ENCODE measurements around the gene DOCK9.

Gene DOCK9

GRCh38 chr13:98807774-98808173 lies 170.1 kb downstream of the DOCK9 start:
- DNase-seq (ENCODE audit: insufficient read length, low spot score) (no peak), FAIRE-seq (no peak)
- TF ChIP-seq TAF1 (IDR thresholded peaks at IDR 0.05; ENCODE audit: low read depth, low read length) (no peak), SPI1 (IDR thresholded peaks at IDR 0.05; ENCODE audit: low read depth, low read length) (no peak), PAX5 (IDR thresholded peaks at IDR 0.05; ENCODE audit: insufficient read depth, low read length, severe bottlenecking) (no peak), POU2F2 (IDR thresholded peaks at IDR 0.05; ENCODE audit: low read depth, low read length) (no peak), POLR2AphosphoS5 (IDR thresholded peaks at IDR 0.05; ENCODE audit: low read depth, low read length) (no peak), POLR2A (IDR thresholded peaks at IDR 0.05; ENCODE audit: low read depth, low read length) (no peak)

GRCh38 chr13:98804336-98804855 lies 173.5 kb downstream of the DOCK9 start:
- DNase-seq (ENCODE audit: insufficient read length, low spot score) (no peak), FAIRE-seq (no peak)
- TF ChIP-seq POLR2A (IDR thresholded peaks at IDR 0.05; ENCODE audit: low read depth, low read length) (no peak), SPI1 (IDR thresholded peaks at IDR 0.05; ENCODE audit: low read depth, low read length) (no peak), POU2F2 (IDR thresholded peaks at IDR 0.05; ENCODE audit: low read depth, low read length) (no peak), TAF1 (IDR thresholded peaks at IDR 0.05; ENCODE audit: low read depth, low read length) (no peak), POLR2AphosphoS5 (IDR thresholded peaks at IDR 0.05; ENCODE audit: low read depth, low read length) (no peak), PAX5 (IDR thresholded peaks at IDR 0.05; ENCODE audit: insufficient read depth, low read length, severe bottlenecking) (no peak)

DNA sequence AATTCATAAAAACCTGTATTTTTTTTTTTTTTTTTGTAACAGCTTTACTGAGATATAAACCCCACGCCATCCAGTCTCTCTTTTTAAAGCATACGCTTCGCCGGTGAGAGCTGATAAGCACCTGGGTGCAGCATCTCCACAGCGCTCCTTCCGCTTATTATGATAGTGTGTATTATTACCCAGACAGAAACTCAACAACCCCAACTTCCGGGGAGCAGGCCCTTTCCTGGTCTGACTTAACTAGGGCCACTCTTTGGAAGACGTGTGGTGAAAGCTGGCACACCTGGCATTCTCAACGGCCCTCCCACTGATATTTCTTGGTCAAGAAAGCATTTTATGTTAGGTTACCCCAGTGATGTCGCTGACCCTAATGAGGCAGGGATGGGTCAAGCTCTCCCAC lies 173.9 kb downstream of the DOCK9 start:
- TF ChIP-seq POU2F2 (IDR thresholded peaks at IDR 0.05; ENCODE audit: low read depth, low read length) (no peak), POLR2A (IDR thresholded peaks at IDR 0.05; ENCODE audit: low read depth, low read length) (no peak), TAF1 (IDR thresholded peaks at IDR 0.05; ENCODE audit: low read depth, low read length) (no peak), PAX5 (IDR thresholded peaks at IDR 0.05; ENCODE audit: insufficient read depth, low read length, severe bottlenecking) (no peak), POLR2AphosphoS5 (IDR thresholded peaks at IDR 0.05; ENCODE audit: low read depth, low read length) (no peak), SPI1 (IDR thresholded peaks at IDR 0.05; ENCODE audit: low read depth, low read length) (no peak)
- FAIRE-seq: no peak
- DNase-seq (ENCODE audit: insufficient read length, low spot score): no peak

- DNase-seq (ENCODE audit: insufficient read length, low spot score) (no peak), FAIRE-seq (no peak)
- TF ChIP-seq POLR2A (IDR thresholded peaks at IDR 0.05; ENCODE audit: low read depth, low read length): no peak
- no peak for TF ChIP-seq POLR2AphosphoS5 (IDR thresholded peaks at IDR 0.05; ENCODE audit: low read depth, low read length)
- TF ChIP-seq TAF1 (IDR thresholded peaks at IDR 0.05; ENCODE audit: low read depth, low read length): no peak
- TF ChIP-seq POU2F2 (IDR thresholded peaks at IDR 0.05; ENCODE audit: low read depth, low read length): no peak
- TF ChIP-seq PAX5 (IDR thresholded peaks at IDR 0.05; ENCODE audit: insufficient read depth, low read length, severe bottlenecking): no peak
- no peak for TF ChIP-seq SPI1 (IDR thresholded peaks at IDR 0.05; ENCODE audit: low read depth, low read length)
These were observed 174.7 kb downstream of the DOCK9 start for GRCh38 chr13:98803111-98803561.

DNA sequence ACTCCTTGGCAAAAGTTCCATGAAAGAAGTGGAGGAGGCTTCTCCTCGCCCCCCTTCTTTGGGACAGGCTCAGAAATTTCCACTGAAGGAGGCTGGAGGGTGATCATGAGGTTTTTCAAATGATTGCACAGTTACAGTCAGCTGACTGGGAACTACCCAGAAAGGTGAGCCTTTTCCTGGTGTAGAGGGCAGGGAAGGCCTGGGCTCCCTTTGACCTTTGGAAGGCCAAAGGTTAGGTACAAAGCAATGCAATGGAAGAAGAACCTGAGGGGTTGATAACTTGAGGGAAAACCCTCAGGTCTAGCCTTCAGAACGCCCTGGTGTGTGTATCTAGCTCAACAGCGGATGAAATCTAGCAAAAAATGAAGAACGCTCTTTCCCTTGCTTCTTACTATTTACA lies 175.3 kb downstream of the DOCK9 start:
- DNase-seq (ENCODE audit: insufficient read length, low spot score): no peak
- TF ChIP-seq SPI1 (IDR thresholded peaks at IDR 0.05; ENCODE audit: low read depth, low read length) (no peak), POLR2A (IDR thresholded peaks at IDR 0.05; ENCODE audit: low read depth, low read length) (no peak), POLR2AphosphoS5 (IDR thresholded peaks at IDR 0.05; ENCODE audit: low read depth, low read length) (no peak), POU2F2 (IDR thresholded peaks at IDR 0.05; ENCODE audit: low read depth, low read length) (no peak), PAX5 (IDR thresholded peaks at IDR 0.05; ENCODE audit: insufficient read depth, low read length, severe bottlenecking) (no peak)
- FAIRE-seq: no peak

DNA sequence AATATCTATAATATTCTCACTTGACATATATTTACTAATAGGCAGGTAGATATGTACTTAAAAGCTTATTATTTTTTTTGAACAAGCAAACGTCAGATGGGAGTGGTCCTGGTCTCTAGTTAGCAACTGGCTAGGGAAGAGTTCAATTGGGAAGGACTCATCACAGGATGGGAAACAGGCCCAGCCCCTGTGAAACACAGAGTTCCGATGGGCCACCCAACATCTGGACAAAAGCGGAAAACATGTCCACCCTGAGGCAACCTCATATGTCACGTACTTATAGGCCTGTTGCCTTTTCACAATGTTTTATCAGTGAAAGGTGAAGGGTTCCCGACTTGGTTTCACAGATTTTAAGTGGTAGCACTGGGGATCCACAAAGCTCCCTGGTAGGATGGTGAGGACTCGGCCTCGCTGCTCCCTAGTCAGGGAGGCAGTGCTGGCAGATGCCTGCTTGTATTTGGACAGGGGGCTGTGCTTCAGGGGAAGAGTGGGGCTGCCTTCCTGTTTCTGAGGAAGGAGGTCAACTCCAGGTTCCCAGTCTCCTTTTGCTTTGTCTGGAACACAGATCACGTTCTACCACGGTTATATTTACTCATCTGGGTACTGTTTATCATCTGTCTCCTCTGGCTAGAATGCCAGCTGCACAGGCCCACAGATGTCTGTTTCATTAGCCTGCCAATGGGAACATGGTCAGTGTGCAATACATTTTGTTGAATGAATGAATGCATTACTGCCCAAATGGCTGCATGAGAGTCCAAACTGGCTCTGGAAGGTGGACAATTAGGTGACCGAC lies 176.0 kb downstream of the DOCK9 start:
- FAIRE-seq (no peak), DNase-seq (ENCODE audit: insufficient read length, low spot score) (no peak)
- TF ChIP-seq PAX5 (IDR thresholded peaks at IDR 0.05; ENCODE audit: insufficient read depth, low read length, severe bottlenecking) (no peak), POU2F2 (IDR thresholded peaks at IDR 0.05; ENCODE audit: low read depth, low read length) (no peak), POLR2A (IDR thresholded peaks at IDR 0.05; ENCODE audit: low read depth, low read length) (no peak), SPI1 (IDR thresholded peaks at IDR 0.05; ENCODE audit: low read depth, low read length) (no peak), POLR2AphosphoS5 (IDR thresholded peaks at IDR 0.05; ENCODE audit: low read depth, low read length) (no peak), TAF1 (IDR thresholded peaks at IDR 0.05; ENCODE audit: low read depth, low read length) (no peak)

- DNase-seq (ENCODE audit: insufficient read length, low spot score): no peak
- TF ChIP-seq TAF1 (IDR thresholded peaks at IDR 0.05; ENCODE audit: low read depth, low read length) (no peak), POLR2AphosphoS5 (IDR thresholded peaks at IDR 0.05; ENCODE audit: low read depth, low read length) (no peak), POU2F2 (IDR thresholded peaks at IDR 0.05; ENCODE audit: low read depth, low read length) (no peak), PAX5 (IDR thresholded peaks at IDR 0.05; ENCODE audit: insufficient read depth, low read length, severe bottlenecking) (no peak), POLR2A (IDR thresholded peaks at IDR 0.05; ENCODE audit: low read depth, low read length) (no peak), SPI1 (IDR thresholded peaks at IDR 0.05; ENCODE audit: low read depth, low read length) (no peak)
- no peak for FAIRE-seq
These were observed 177.8 kb downstream of the DOCK9 start for GRCh38 chr13:98800078-98800477.

DNA sequence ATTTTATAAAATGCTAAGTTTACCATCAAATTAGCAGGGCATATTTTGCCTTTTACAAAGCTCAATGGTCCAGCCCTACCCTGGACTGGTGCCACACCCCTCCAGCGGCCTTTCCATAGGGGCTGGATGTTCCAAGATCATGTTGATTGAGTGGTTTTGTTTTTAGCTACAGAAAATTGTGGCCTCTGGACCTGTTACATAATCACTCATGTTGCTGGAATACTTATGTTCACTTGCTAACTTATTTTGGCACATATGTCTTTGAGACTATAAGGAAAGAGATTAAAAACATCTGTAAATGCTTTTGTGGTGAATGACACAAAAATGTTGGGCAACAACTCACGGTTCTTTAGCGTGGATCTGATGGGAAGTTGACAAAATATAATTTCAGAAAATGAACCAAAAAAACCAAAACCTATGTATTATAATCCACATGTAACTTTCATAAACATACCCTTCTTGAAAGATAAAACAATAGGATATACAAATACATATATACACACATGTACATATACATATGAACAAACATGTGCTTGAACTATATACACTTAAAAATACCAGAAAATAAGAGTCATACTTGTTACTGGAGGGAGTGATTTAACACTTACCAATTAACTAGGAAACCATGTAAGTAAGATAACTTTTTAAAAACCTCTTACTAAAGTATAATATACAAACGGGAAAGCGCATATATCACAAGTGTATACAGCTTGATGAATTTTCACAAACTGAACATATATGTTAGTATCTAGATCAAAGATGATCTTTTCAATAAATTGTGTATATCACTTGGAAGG lies 178.8 kb downstream of the DOCK9 start:
- DNase-seq (ENCODE audit: insufficient read length, low spot score): no peak
- TF ChIP-seq POLR2A (IDR thresholded peaks at IDR 0.05; ENCODE audit: low read depth, low read length) (no peak), PAX5 (IDR thresholded peaks at IDR 0.05; ENCODE audit: insufficient read depth, low read length, severe bottlenecking) (no peak), SPI1 (IDR thresholded peaks at IDR 0.05; ENCODE audit: low read depth, low read length) (no peak), POU2F2 (IDR thresholded peaks at IDR 0.05; ENCODE audit: low read depth, low read length) (no peak), POLR2AphosphoS5 (IDR thresholded peaks at IDR 0.05; ENCODE audit: low read depth, low read length) (no peak), TAF1 (IDR thresholded peaks at IDR 0.05; ENCODE audit: low read depth, low read length) (no peak)
- no peak for FAIRE-seq

DNA sequence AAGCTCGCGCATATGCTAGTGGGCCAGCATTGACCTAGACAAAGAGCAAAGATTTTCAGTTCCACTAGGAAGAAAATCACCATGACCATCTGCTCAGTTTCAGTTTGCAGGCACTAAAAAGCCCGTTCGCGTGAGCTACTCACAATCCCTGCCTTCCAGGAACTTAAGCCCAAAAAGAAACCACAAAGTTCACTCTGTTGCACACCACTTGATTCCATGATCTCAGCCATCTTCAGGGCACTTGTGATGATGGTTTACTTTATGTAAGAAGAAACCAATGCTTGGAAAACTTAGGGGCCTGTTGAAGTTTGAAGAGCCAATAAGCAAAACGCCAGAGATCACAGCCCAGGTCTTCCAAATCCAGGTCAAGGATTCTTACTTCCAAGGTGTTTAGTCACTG lies 180.4 kb downstream of the DOCK9 start:
- FAIRE-seq: no peak
- DNase-seq (ENCODE audit: insufficient read length, low spot score): no peak

More for the DNA sequence above, 180.4 kb downstream of the DOCK9 start:
- no peak for TF ChIP-seq TAF1 (IDR thresholded peaks at IDR 0.05; ENCODE audit: low read depth, low read length)
- no peak for TF ChIP-seq POLR2A (IDR thresholded peaks at IDR 0.05; ENCODE audit: low read depth, low read length)
- TF ChIP-seq SPI1 (IDR thresholded peaks at IDR 0.05; ENCODE audit: low read depth, low read length): no peak
- TF ChIP-seq POU2F2 (IDR thresholded peaks at IDR 0.05; ENCODE audit: low read depth, low read length): no peak
- TF ChIP-seq PAX5 (IDR thresholded peaks at IDR 0.05; ENCODE audit: insufficient read depth, low read length, severe bottlenecking): no peak
- TF ChIP-seq POLR2AphosphoS5 (IDR thresholded peaks at IDR 0.05; ENCODE audit: low read depth, low read length): no peak
